ENCODE measurements around the gene ME3.

Gene ME3

DNA sequence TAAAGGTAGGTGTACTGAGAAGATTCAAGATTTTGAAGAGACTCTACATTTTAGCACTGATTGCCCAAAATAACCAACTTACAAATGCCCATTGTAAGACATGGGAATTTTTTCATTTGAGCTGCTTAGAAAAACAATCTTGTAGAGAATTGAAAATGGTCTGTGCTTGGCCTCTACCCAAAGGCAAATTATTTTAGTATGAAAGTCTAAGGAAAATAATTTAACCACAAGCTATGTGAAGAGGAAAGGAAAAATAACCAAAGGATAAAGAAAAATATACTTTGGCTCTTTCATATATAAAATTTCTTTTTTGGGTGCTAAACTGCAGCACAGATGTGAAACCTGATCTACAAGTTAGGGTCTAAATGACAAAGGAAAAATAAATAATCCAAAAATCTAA is 54.9 kb downstream of the ME3 start:
- Histone ChIP-seq H3K27ac (replicated peaks) (no peak overlapping the region), H3K4me3 (replicated peaks; ENCODE audit: insufficient read depth, low read length) (no peak overlapping the region), H3K27me3 (ENCODE audit: insufficient read depth, poor library complexity, severe bottlenecking) (no peaks in the 10 kb centered on the region)
- DNase-seq (ENCODE audit: low read depth in 1 of 2, low spot score in 1 of 2): no peak
- TF ChIP-seq SPI1 (IDR thresholded peaks at IDR 0.05; ENCODE audit: borderline replicate concordance, low read depth): no peak
- TF ChIP-seq, protein P1, sequence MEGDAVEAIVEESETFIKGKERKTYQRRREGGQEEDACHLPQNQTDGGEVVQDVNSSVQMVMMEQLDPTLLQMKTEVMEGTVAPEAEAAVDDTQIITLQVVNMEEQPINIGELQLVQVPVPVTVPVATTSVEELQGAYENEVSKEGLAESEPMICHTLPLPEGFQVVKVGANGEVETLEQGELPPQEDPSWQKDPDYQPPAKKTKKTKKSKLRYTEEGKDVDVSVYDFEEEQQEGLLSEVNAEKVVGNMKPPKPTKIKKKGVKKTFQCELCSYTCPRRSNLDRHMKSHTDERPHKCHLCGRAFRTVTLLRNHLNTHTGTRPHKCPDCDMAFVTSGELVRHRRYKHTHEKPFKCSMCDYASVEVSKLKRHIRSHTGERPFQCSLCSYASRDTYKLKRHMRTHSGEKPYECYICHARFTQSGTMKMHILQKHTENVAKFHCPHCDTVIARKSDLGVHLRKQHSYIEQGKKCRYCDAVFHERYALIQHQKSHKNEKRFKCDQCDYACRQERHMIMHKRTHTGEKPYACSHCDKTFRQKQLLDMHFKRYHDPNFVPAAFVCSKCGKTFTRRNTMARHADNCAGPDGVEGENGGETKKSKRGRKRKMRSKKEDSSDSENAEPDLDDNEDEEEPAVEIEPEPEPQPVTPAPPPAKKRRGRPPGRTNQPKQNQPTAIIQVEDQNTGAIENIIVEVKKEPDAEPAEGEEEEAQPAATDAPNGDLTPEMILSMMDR (IDR thresholded peaks at IDR 0.05; ENCODE audit: insufficient read depth, low read length): no peak
- TF ChIP-seq GABPA (IDR thresholded peaks at IDR 0.05; ENCODE audit: low read depth): no peak
- no peak for TF ChIP-seq POLR2AphosphoS5 (IDR thresholded peaks at IDR 0.05; ENCODE audit: low read depth)
- TF ChIP-seq, protein P2, sequence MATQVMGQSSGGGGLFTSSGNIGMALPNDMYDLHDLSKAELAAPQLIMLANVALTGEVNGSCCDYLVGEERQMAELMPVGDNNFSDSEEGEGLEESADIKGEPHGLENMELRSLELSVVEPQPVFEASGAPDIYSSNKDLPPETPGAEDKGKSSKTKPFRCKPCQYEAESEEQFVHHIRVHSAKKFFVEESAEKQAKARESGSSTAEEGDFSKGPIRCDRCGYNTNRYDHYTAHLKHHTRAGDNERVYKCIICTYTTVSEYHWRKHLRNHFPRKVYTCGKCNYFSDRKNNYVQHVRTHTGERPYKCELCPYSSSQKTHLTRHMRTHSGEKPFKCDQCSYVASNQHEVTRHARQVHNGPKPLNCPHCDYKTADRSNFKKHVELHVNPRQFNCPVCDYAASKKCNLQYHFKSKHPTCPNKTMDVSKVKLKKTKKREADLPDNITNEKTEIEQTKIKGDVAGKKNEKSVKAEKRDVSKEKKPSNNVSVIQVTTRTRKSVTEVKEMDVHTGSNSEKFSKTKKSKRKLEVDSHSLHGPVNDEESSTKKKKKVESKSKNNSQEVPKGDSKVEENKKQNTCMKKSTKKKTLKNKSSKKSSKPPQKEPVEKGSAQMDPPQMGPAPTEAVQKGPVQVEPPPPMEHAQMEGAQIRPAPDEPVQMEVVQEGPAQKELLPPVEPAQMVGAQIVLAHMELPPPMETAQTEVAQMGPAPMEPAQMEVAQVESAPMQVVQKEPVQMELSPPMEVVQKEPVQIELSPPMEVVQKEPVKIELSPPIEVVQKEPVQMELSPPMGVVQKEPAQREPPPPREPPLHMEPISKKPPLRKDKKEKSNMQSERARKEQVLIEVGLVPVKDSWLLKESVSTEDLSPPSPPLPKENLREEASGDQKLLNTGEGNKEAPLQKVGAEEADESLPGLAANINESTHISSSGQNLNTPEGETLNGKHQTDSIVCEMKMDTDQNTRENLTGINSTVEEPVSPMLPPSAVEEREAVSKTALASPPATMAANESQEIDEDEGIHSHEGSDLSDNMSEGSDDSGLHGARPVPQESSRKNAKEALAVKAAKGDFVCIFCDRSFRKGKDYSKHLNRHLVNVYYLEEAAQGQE (IDR thresholded peaks at IDR 0.05; ENCODE audit: insufficient replicate concordance, low read depth): no peak

DNA sequence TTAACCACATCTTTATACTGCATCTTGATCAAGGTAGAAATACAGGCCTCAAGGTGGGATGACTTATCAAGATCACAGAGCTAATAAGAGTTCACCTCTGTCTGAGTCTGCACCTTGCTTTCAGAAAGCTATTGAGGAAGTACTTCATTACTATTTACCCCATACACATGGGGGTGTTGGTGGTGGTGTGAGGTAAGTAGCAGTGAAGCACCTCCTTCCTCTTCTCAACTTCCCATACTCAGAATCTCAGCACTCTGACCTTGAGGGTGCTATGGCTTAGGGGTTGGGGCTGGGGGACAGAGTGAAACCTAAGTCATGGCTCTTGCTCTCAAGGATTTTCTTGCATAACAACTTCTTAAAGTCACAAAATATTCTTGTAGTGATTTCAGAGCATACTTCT is 56.9 kb downstream of the ME3 start:
- no peak overlapping the region for H3K4me3 ChIP-seq (replicated peaks; ENCODE audit: insufficient read depth, low read length)
- TF ChIP-seq POLR2AphosphoS5 (IDR thresholded peaks at IDR 0.05; ENCODE audit: low read depth) (no peak), GABPA (IDR thresholded peaks at IDR 0.05; ENCODE audit: low read depth) (no peak), SPI1 (IDR thresholded peaks at IDR 0.05; ENCODE audit: borderline replicate concordance, low read depth) (no peak)
- TF ChIP-seq, protein P2 (IDR thresholded peaks at IDR 0.05; ENCODE audit: insufficient replicate concordance, low read depth): no peak
- TF ChIP-seq, protein P1 (IDR thresholded peaks at IDR 0.05; ENCODE audit: insufficient read depth, low read length): no peak

DNA sequence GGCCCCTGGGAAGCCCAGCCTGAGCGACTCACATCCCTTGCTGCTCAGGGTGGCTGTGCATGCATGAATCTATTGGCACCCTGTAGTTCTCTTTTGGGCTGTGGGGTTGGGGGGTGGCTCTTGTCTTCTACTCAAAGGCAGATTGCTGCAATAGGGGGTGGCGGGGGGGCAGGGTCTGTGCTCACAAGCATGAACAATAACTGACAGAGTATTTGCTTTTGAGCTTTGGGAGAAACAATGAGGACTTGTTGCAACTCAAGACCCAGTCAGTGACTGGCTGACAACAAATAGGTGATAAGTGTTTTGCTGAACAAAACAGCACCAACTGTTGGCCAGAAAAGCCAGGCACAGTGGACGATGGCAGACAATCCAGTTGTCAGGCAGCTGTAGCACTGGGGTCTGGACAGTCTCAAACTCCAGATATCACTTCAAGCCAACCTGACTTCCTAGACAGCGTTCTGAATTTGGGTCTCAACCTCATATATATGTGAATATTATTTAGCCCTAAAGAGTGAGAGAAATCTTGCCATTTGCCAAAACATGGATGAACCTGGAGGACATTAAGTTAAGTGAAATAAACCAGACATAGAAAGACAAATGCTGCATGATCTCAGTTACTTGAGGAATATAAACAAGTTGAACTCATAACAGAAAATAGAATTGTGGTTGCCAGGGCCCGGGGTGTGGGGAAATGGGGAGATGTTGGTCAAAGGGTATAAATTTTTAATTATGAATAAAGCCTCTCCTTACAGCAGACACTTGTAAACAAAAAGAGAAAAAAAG is 61.7 kb downstream of the ME3 start:
- H3K4me3 ChIP-seq (replicated peaks; ENCODE audit: insufficient read depth, low read length): no peak overlapping the region

More for the DNA sequence above, 56.9 kb downstream of the ME3 start:
- Histone ChIP-seq H3K27ac (replicated peaks) (no peak overlapping the region), H3K27me3 (ENCODE audit: insufficient read depth, poor library complexity, severe bottlenecking) (no peaks in the 10 kb centered on the region)
- DNase-seq (ENCODE audit: low read depth in 1 of 2, low spot score in 1 of 2): peak in 1 of 2 experiments; percentile 14

More for the DNA sequence above, 61.7 kb downstream of the ME3 start:
- DNase-seq (ENCODE audit: low read depth in 1 of 2, low spot score in 1 of 2): no peak
- Histone ChIP-seq H3K27ac (replicated peaks) (no peak overlapping the region), H3K27me3 (ENCODE audit: insufficient read depth, poor library complexity, severe bottlenecking) (no peaks in the 10 kb centered on the region)
- TF ChIP-seq, protein P1 (IDR thresholded peaks at IDR 0.05; ENCODE audit: insufficient read depth, low read length): no peak
- TF ChIP-seq, protein P2 (IDR thresholded peaks at IDR 0.05; ENCODE audit: insufficient replicate concordance, low read depth): no peak

Measured in HL-60 (cell line).